ENCODE results near the gene GNB1.

The GNB1 gene

DNA sequence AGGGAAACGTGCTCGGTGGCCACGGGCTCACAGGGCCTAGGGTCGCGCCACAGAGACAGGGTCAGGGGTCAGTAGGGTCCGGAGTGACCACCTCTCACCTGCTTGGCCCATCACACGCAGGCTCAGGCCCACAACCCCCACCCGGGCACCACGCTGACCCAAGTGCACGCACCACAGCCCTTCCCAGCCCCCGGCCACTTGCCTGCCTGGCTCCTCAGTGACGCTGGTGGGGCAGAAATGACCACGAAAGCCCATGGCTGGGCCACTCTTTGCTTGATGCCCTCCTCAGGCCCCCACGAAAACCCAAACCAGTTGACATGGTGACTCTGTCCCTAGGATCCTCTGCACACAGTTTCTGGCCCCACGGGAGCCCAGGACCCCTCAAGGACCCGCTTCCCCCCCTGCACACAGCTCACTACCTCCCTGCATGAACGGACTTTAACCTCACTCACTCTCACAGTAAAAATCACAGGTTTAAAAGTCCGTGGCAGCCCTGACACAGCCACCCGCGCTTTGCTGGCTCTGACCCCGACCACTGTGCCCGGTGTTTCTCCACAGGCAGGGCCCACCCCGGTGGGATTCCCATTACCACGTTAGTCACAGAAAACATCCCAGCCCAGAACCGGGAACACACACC is 133.3 kb downstream of the GNB1 start:
- no peak for TF ChIP-seq TEAD4 (IDR thresholded peaks at IDR 0.05)
- no peak for TF ChIP-seq MAX (IDR thresholded peaks at IDR 0.05)
- TF ChIP-seq CREB1 (IDR thresholded peaks at IDR 0.05; ENCODE audit: low read depth) = no peak
- no peak for TF ChIP-seq TCF12 (IDR thresholded peaks at IDR 0.05; ENCODE audit: low read depth)
- no peak for TF ChIP-seq USF1 (IDR thresholded peaks at IDR 0.05)
- TF ChIP-seq YY1 (IDR thresholded peaks at IDR 0.05; ENCODE audit: low read depth) = no peak
- TF ChIP-seq RAD21 (IDR thresholded peaks at IDR 0.05; ENCODE audit: low read depth) = no peak
- no peak for TF ChIP-seq CEBPB (IDR thresholded peaks at IDR 0.05)
- no peak for TF ChIP-seq EP300 (IDR thresholded peaks at IDR 0.05; ENCODE audit: borderline replicate concordance)
- no peak for TF ChIP-seq NFIC (IDR thresholded peaks at IDR 0.05)
- no peak for TF ChIP-seq EGR1 (IDR thresholded peaks at IDR 0.05)
- TF ChIP-seq TAF1 (IDR thresholded peaks at IDR 0.05; ENCODE audit: low read depth) = no peak
- no peak for TF ChIP-seq REST (IDR thresholded peaks at IDR 0.05; ENCODE audit: low read depth)
- TF ChIP-seq ZBTB7A (IDR thresholded peaks at IDR 0.05; ENCODE audit: low read depth) = no peak
- TF ChIP-seq FOXM1 (IDR thresholded peaks at IDR 0.05; ENCODE audit: borderline replicate concordance, low read depth) = no peak

- no peak for TF ChIP-seq USF1 (IDR thresholded peaks at IDR 0.05)
- TF ChIP-seq MAX (IDR thresholded peaks at IDR 0.05) = no peak
- no peak for TF ChIP-seq EP300 (IDR thresholded peaks at IDR 0.05; ENCODE audit: borderline replicate concordance)
- TF ChIP-seq CEBPB (IDR thresholded peaks at IDR 0.05) = no peak
- no peak for TF ChIP-seq ZBTB7A (IDR thresholded peaks at IDR 0.05; ENCODE audit: low read depth)
- TF ChIP-seq REST (IDR thresholded peaks at IDR 0.05; ENCODE audit: low read depth) = no peak
- TF ChIP-seq RAD21 (IDR thresholded peaks at IDR 0.05; ENCODE audit: low read depth) = no peak
- TF ChIP-seq TCF12 (IDR thresholded peaks at IDR 0.05; ENCODE audit: low read depth) = no peak
- no peak for TF ChIP-seq EGR1 (IDR thresholded peaks at IDR 0.05)
- no peak for TF ChIP-seq NFIC (IDR thresholded peaks at IDR 0.05)
- TF ChIP-seq YY1 (IDR thresholded peaks at IDR 0.05; ENCODE audit: low read depth) = no peak
- TF ChIP-seq FOXM1 (IDR thresholded peaks at IDR 0.05; ENCODE audit: borderline replicate concordance, low read depth) = no peak
- TF ChIP-seq TEAD4 (IDR thresholded peaks at IDR 0.05) = no peak
- TF ChIP-seq TAF1 (IDR thresholded peaks at IDR 0.05; ENCODE audit: low read depth) = no peak
- no peak for TF ChIP-seq CREB1 (IDR thresholded peaks at IDR 0.05; ENCODE audit: low read depth)
Measured at GRCh38 chr1:1756661-1757421, 134.0 kb downstream of the GNB1 start.

- no peak for TF ChIP-seq ZBTB7A (IDR thresholded peaks at IDR 0.05; ENCODE audit: low read depth)
- TF ChIP-seq FOXM1 (IDR thresholded peaks at IDR 0.05; ENCODE audit: borderline replicate concordance, low read depth) = no peak
- no peak for TF ChIP-seq NFIC (IDR thresholded peaks at IDR 0.05)
- TF ChIP-seq EGR1 (IDR thresholded peaks at IDR 0.05) = no peak
- no peak for TF ChIP-seq CEBPB (IDR thresholded peaks at IDR 0.05)
Measured at GRCh38 chr1:1755852-1756251, 135.0 kb downstream of the GNB1 start.

- no peak for TF ChIP-seq RAD21 (IDR thresholded peaks at IDR 0.05; ENCODE audit: low read depth)
- TF ChIP-seq MAX (IDR thresholded peaks at IDR 0.05) = no peak
- no peak for TF ChIP-seq TCF12 (IDR thresholded peaks at IDR 0.05; ENCODE audit: low read depth)
- no peak for TF ChIP-seq NFIC (IDR thresholded peaks at IDR 0.05)
- no peak for TF ChIP-seq EP300 (IDR thresholded peaks at IDR 0.05; ENCODE audit: borderline replicate concordance)
- no peak for TF ChIP-seq TAF1 (IDR thresholded peaks at IDR 0.05; ENCODE audit: low read depth)
- TF ChIP-seq ZBTB7A (IDR thresholded peaks at IDR 0.05; ENCODE audit: low read depth) = no peak
- TF ChIP-seq CREB1 (IDR thresholded peaks at IDR 0.05; ENCODE audit: low read depth) = no peak
- no peak for TF ChIP-seq FOXM1 (IDR thresholded peaks at IDR 0.05; ENCODE audit: borderline replicate concordance, low read depth)
Measured at GRCh38 chr1:1755426-1755825, 135.5 kb downstream of the GNB1 start.
